ENCODE data around the gene UBXN10.

Gene UBXN10

DNA sequence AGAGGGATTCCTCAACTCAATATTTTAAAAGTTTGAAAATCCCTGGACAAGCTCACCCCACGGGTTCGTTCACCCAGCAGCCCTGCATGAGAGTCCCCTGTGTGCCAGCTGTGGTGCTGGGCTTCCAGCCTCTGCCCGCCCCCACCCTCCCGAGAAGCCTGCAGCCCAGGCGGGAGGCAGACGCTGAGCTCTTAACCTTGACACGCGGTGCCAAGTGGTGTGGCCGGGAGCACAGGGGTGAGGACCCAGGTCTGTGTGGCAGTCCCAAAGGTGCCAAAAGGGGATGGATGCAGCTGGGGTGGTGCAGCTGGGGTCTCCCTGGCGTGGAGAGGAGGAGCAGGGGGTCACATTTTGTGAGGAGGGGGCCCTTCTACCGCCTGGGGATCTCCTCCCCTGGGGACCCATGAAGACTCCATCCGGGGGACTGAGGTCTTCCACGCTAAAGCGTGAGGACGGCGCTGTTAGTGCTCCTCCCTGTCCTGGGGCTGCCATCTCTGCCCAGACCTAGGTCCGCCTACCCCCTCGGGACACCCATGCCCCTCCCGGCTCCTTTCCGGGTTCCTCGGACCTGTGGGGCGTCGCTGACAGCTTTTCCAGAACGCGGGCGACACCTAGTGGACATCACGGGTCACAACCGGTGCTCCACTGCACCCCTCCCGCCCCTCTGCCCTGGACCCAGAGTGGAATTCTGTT is 33.8 kb upstream of the UBXN10 start:
- peak; percentile 94 for DNase-seq (ENCODE audit: low spot score)

- no peak for DNase-seq (ENCODE audit: low spot score)
Measured at GRCh38 chr1:20152599-20152930, 33.3 kb upstream of the UBXN10 start.

GRCh38 chr1:20153000-20153418 is 32.9 kb upstream of the UBXN10 start:
- DNase-seq (ENCODE audit: low spot score) = peak; percentile 55

DNA sequence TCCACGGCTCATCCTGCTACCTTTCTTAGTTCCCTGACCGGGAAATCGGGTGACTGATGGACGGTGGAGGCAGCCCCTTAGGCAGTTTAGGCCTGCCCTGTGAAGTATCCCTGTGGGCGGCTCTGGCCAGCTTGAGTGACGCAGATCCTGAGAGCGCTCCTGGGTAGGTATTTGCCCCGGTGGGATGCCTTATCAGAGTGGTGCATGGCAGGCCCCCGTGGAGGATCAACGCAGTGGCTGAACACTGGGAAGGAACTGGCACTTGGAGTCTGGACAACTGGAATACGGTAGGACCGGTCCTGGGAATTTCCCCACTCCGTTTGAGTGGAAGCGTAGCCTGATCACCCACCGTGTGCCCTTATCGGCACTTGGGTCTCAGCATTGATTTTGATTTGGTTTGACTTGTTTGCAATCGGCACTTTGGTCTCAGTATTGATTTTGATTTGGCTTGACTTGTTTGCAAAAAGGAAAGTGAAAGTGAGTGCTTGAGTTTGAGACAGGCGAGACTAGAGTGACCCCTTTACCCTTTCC is 31.5 kb upstream of the UBXN10 start:
- no peak for DNase-seq (ENCODE audit: low spot score)

DNA sequence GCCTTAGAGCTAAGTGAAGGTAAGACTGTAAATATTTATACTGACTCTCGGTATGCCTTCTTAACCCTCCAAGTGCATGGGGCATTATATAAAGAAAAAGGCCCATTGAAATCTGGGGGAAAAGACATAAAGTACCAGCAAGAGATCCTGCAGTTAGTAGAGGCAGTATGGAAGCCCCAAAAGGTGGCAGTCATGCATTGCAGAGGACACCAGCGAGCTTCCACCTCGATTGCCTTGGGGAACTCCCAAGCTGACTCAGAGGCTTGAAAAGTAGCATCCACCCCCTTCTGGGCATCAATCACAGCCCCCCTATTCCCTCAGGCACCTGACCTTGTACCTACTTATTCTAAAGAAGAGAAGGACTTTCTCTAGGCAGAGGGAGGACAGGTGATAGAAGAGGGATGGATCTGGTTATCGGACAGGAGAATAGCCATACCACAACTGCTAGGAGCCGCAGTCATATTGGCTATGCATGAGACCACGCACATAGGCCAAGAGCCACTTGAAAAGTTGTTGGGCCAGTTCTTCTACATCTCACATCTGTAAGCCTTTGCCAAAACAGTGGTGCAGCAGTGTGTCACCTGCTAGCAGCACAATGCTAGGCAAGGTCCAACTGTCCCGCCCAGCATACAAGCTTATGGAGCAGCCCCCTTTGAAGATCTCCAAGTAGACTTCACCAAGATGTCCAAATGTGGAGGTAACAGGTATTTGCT is 27.4 kb upstream of the UBXN10 start:
- DNase-seq (ENCODE audit: low spot score) = no peak

DNA sequence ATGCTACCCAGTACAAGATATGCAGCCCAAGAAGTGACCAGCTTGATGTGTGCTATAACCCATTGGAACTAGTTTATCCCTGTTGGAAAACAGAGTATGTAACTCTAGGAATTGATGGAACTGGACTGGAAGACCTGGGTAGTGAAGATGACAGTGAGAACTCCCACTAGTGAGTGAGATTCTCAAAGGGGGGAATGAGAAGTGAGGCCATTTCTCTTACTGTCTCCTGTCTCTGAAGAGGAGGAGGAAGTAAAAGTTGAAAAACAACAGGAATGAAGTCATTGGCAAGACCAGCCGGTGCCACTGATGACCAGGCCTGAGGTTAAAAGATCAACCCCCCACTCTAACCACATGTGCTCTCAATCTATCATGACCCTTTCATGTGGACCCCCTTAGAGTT is 25.9 kb upstream of the UBXN10 start:
- no peak for DNase-seq (ENCODE audit: low spot score)

DNA sequence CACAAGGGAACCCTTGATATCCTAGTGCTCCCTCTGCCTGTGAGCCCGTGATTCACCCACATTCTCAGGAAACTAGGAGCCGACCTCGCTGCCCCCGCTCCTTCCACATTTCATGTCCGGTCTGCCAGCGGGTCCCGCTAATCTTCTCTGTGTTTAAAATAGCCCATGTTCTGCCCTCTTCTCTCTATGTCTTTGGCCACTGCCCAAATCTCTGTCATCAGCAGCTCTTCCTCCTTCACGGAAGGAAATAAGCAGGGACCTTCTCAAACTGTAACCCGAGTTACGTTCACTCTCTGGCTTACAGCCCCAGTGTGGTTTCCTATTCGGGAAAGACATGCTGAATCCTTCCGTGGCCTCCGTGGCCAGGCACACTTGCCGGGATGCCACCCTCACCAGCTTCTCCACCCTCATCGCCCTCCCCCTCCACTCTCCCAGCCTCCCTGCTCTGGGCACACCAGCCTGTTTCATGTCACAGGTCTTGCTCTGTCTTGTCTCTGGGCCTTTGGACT is 21.1 kb upstream of the UBXN10 start:
- no peak for DNase-seq (ENCODE audit: low spot score)

DNA sequence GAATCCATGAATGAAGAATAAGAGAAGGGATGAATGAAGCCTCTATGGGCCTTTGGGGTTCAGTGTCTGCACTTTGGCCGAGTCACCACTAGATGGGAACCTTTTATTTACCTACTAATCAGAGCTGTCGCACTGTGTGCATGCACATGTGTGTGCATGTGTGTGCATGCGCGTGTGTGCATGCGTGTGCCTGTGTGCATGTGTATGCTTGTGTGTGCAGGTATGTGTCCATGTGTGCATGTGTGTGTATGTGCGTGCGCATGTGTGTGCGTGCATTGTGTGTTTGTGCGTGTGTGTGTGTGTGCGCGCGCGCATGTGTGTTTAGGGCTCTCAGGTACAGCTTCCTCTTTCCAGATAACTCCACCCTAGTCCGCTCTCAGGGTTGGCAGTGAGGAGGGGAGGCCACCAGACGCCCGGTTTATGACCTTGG is 20.4 kb upstream of the UBXN10 start:
- DNase-seq (ENCODE audit: low spot score) = no peak

GRCh38 chr1:20166051-20166450 is 19.8 kb upstream of the UBXN10 start:
- DNase-seq (ENCODE audit: low spot score) = no peak

DNA sequence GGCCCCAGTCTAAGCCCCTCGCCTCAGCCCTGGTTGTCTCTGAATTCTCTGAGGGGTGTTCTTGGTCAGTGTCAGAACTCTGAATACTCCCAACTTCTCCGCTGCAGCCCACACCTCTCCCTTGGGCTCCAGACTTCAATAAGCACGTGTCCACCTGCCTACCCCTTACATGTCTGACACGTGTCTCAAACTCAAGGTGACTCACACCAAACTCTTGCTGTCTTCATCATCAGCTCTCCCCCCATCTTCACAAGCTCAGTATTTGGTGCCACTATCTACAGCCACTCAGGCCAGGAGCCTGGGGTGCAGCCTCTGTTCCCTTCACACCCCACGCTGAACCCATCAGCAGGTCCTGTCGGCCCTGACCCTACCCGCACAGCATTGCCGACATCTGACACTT is 18.8 kb upstream of the UBXN10 start:
- no peak for DNase-seq (ENCODE audit: low spot score)

DNA sequence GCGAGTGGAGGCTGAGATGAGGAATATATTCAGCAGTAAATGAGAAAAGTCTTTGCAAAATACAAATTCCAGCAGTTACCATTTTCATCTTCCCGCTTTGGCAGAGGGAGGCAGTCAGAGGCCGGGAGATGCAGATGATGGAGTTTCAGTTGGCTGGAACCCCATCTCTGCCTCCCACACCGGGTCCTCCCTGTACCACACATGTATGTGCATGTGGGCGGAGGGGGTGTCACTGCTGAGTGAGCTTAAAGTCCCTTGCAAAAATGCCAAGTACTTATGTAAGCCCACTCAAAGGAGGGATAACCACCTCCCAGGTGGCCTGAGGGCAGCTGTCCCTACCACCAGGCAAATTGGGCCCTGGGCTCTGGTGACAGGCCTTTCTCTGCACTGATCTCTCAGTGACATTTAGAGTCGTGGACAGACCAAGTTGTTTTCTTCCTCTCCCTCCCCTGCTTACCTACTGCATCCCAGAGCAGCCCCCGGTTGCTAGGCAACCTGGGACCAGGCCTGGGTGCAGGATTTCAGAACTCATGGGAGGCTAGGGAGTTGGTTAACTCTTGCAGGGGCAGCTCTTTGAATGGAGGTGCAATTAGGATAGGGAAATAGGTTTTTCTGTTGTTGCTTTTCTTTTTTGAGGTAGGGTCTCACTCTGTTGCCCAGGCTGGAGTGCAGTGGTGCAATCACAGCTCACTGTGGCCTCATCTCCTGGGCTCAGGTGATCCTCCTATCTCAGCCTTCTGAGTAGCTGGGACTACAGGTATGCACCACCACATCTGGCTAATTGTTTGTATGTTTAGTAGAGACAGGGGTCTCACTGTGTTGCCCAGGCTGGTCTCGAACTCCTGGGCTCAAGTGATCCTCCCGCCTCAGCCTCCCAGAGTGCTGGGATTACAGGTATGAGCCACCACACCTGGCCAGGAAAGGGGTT is 17.1 kb upstream of the UBXN10 start:
- DNase-seq (ENCODE audit: low spot score) = no peak

GRCh38 chr1:20169932-20170331 is 16.0 kb upstream of the UBXN10 start:
- DNase-seq (ENCODE audit: low spot score) = no peak

GRCh38 chr1:20172033-20172590 is 13.8 kb upstream of the UBXN10 start:
- DNase-seq (ENCODE audit: low spot score) = no peak

DNA sequence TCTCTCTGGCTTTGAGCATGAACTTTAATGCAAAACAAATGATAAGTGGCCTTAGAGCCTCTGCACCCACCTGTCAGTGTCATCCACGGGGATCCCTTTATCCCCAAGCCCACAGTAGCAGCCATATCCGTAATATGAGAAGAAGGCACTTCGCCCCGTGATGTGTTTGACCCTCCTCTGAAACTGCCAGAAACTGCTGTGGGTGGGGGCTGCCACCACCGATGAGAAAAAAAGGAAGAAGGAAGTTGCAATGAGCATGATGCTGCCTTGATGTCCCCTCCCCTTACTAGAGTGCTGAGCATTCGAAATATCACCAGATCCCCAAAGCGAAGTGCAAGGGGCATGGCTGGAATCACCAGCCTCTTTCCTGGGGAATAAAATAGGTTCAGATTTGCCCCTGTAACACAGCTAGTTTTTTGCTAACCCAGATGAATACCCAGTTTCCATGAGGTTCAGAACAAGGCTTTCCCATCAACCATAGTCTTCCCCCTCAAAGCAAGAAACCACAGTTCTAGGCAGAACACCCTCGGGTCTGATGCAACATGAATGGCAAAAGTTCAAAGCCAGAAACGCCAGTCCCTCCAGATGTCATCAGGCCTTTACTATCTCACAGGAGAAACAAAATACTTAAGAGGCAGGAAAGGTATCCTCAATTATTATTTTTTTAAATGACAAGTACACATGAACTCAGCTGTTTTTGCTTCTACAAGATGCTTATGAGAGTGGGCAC is 10.8 kb upstream of the UBXN10 start:
- peak; percentile 27 for DNase-seq (ENCODE audit: low spot score)

- DNase-seq (ENCODE audit: low spot score) = no peak
Measured at GRCh38 chr1:20178634-20179370, 7.1 kb upstream of the UBXN10 start.

GRCh38 chr1:20179371-20180128 is 6.3 kb upstream of the UBXN10 start:
- DNase-seq (ENCODE audit: low spot score) = no peak

GRCh38 chr1:20180129-20180843 is 5.6 kb upstream of the UBXN10 start:
- no peak for DNase-seq (ENCODE audit: low spot score)

- no peak for DNase-seq (ENCODE audit: low spot score)
Measured at GRCh38 chr1:20180844-20181207, 5.1 kb upstream of the UBXN10 start.

DNA sequence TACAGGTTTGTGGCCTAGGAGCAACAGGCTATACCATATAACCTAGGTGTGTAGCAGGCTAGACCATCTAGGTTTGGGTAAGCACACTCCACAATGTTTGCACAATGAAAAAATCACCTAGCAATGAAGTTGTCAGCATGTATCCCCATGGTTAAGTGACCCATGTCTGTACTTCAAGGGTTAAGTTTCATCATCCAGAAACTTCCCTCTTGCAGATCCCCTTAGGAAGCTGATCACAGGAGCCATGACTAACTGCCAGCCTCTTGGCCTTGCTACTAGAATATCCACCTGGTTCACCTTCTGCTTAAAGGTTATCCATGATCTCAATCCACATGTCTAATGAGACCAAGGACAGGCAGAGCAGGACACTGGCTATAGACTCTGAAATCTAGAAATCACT is 3.5 kb upstream of the UBXN10 start:
- no peak for DNase-seq (ENCODE audit: low spot score)

All from AG08395 (cell line).